HG03025 (cell line): ENCODE measurements around the gene DIAPH3.

Source experiments
- ATAC-seq: cut with Tn5 transposase; IDR thresholded peaks from one replicate; pipeline ENCODE4 v1.9.1; 2021; ENCODE audit warnings: mild to moderate bottlenecking, moderate library complexity; ENCODE audit not compliant: unreplicated experiment, low FRiP score

Gene DIAPH3

GRCh38 chr13:59823486-59823885, 340.2 kb downstream of the DIAPH3 start:
- no peak for ATAC-seq

- ATAC-seq: no peak
Observed at GRCh38 chr13:59809564-59809963, 354.2 kb downstream of the DIAPH3 start.

GRCh38 chr13:59806801-59807200, 356.9 kb downstream of the DIAPH3 start:
- ATAC-seq: no peak

- no peak for ATAC-seq
Observed at GRCh38 chr13:59801107-59801880, 362.4 kb downstream of the DIAPH3 start.

DNA sequence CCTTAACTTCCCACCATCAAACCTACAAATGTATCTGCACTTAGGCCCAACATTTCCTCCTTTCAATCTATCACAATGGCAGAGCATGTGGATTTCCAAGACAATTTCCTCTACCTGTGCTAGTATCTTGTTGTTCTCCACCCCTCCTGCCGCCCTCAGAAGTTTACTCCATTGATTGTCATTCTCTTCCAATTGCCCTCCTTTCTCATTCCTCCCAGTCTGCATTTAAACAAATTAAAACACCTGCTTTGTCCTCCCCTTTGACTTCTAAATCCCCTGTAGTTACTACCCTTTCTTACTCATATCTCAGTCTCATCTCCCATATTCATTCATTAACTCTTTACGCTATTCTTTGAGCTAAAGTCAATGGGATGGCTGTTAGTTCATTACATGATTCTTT, 370.6 kb downstream of the DIAPH3 start:
- no peak for ATAC-seq

DNA sequence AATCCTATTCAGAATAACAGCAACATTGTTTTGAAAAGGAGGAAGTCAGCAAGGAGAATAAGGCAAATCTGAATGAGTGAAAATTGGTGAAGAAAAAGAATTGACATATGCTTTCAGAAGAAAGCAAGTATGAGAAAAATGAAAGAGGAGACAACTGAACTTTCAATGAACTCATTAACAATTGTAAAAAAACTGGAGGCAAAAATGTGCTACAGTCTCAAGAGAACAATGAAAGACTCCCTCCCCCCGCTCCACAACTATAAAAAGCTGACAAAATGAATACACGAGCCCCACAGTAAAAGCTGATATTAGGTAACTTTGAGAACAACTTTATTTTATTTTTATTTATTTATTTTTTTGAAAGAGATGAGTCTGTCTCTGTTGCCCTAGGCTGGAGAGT, 373.1 kb downstream of the DIAPH3 start:
- no peak for ATAC-seq

DNA sequence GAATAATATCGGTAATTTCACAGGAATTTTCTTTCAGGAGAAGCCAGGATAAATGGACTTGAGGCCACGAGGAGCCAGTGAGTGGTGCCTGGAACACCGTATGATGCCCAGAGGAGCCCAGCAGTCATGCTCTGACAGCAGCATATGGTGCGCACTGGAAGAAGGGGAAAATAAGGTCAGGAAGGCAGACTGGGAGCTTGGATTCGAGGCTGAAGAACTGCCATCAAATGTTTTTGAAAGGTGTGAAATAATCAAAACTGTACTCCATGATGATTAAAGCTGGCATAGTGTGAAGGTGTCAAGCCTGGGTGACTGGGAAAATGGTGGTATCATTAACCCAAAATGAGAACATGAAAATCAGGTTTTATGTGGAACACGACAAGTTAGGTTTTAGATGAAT, 374.2 kb downstream of the DIAPH3 start:
- ATAC-seq: no peak

DNA sequence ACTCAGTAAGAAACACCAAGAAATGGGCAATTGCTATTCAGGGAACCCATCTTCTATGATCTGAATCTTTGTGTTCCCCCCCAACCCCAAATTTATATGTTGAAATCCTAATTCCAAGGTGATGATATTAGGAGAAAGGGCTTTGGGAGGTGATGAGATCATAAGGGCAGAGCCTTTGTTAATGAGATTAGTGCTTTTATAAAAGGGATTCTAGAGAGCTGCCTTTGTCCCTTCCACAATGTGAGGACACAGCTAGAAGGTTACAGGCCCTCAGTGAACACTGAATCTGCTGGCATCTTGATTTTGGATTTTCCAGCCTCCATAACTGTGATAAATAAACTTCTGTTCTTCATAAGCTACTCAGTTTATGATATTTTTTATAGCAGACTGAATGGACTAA, 376.0 kb downstream of the DIAPH3 start:
- no peak for ATAC-seq

DNA sequence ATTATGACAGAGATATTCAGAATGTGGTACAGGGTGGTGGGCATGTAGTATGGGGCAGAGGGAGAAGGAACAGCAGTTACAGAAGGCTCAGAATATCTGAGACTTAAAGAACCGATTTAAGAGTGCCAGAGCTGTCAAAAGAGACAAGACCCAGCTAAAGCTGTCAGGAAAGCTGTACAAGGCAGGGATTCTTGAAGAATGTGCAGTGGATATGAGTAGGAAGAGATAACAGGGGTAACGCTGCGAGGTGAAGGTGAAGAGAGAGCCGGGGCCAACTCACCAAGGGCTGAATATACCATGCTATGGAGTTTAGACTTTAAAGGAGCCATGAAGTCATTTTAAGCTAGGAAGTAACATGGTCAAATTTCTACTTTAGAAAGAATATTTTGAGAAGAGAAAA, 381.0 kb downstream of the DIAPH3 start:
- no peak for ATAC-seq

DNA sequence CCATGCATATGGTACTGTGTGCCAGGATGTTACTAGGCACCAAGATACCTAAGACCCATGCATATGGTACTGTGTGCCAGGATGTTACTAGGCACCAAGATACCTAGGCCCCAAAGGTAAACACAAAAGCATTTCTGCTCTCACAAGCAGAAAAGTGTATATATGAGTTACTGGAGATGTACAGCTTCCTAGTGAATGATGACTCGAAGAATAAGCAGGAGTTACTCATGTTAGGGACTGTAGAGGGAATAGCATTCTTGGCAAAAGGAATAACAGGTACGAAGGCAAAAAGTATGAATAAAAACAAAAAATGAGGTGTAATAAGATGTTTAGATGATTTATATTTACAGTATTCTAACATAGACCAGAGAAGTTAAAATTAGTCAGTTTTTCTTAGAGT, 383.7 kb downstream of the DIAPH3 start:
- ATAC-seq: no peak

GRCh38 chr13:59776924-59777690, 386.6 kb downstream of the DIAPH3 start:
- no peak for ATAC-seq

DNA sequence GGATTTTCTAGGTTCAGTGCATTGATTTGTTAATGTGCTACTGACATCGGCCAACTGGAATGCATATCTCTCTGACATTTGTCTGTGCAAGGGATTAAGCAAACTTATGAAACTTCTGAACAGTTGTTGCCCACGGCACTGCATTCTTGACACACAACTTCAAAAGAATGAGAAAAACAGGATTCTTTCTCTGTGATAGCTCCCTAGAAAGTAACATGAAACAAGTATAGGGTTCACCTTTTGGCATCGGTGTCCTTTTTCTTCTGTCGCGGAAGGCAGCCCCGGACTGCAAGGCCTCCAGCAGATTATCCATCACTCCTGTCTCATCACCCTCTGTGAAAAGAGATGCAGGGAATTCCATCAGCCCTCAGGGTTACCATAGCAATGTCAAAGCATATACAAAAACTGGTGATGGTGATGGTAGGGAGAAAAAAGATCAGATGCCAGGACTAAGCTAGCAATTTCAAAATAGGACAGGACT, 389.2 kb downstream of the DIAPH3 start:
- no peak for ATAC-seq

DNA sequence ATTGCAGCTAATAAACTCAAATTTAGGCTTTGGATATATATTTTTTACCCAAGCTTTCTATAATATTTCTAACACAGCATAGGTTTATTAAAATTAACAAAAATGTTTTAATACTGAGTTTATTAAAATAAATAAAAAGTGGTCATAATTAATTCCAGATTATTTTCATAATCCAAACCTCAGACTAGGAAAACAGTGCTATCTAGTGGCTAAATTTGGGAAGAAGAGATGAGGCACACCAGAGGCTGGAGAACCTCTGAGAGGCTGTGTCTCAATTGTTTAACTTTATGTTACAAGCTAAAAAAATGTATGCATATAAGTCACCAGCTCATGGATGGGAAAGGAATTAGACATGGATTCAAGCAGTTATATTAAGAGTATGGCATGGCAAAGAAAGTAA, 392.5 kb downstream of the DIAPH3 start:
- no peak for ATAC-seq

GRCh38 chr13:59770451-59770850, 393.3 kb downstream of the DIAPH3 start:
- no peak for ATAC-seq

GRCh38 chr13:59766236-59766635, 397.5 kb downstream of the DIAPH3 start:
- no peak for ATAC-seq

DNA sequence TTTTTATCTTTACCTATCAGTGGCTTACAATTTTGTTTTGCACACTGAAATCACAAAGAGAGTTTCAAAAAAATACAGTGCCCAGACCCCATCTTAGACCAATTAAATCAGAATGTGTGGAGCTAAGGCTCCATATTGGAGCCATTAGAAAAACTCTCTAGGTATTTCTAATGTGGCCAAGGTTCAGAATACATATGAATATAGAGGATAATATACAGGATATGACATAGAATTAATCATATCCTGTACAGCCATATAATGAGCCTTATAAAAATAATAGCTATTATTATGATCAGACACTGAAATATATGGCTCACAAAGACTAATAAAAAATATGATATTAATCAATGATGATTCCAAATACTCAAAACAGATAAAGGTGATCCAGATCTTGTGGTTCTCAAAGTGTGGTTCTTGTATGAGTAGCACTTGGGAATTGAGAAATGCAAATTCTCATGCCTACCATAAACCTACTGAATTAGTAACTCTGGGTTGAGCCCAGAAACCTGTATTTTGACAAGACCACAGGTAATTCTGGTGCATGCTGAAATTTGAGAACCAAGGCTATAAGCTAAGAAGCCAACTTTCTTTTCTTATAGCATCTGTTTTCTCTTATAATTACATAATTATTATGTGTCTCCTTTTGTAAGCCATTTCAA, 408.0 kb downstream of the DIAPH3 start:
- no peak for ATAC-seq

GRCh38 chr13:59754411-59754810, 409.3 kb downstream of the DIAPH3 start:
- ATAC-seq: no peak

DNA sequence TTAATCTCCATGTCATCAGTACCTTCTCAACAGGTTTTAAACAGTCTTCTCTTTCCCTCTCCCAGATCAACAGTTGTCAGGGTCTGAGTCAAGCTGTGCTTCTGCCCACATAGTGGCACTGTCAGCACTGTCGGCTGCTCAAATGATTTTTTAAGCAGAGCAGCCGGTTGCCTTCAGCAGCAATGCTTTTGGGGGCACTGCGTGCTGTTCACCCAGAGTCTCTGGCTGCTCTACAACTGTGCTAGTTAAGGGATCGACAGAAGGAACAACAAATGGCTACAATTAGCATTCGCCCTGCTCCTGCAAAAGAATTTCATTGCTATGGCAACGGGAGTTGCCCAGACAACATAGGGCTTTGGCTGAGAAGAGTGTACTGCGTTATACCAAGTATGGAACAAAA, 412.9 kb downstream of the DIAPH3 start:
- ATAC-seq: no peak

DNA sequence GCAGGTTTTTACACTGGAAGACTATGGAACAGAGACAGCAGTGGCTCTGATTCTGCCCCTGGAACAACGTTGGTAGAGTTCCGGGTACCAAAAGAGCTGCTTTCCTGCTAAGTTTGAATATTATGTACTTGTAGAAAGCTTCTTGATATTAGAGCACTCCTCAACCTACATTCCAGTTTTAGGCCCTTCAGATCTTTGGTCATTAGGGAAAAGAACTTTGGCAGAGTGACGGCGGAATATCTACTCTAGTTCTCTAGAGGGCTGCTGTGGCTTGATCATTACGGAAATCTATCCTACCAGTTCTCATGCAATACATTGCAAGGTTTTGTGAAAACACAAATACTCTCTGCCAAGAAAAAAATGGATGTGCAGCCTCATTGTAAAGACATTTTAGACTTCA, 415.7 kb downstream of the DIAPH3 start:
- no peak for ATAC-seq

DNA sequence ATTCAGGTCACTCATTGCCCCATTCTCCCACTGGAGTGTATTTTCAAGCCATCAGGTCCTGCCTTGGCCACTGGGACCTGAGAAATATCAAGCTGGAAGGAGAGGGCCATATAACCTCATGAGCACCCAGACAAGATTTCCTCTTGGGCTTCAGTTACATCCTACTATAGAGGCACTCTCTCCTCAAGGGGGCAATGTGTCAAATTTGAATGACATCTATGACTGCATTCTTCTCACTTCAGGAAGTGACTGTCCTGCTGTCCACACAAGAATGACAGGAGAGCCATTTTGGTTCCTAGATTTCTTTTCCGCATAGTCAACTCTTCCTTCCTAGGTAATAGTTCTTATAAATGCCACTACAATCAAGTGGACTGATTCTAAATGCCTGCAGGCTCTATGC, 416.2 kb downstream of the DIAPH3 start:
- no peak for ATAC-seq

DNA sequence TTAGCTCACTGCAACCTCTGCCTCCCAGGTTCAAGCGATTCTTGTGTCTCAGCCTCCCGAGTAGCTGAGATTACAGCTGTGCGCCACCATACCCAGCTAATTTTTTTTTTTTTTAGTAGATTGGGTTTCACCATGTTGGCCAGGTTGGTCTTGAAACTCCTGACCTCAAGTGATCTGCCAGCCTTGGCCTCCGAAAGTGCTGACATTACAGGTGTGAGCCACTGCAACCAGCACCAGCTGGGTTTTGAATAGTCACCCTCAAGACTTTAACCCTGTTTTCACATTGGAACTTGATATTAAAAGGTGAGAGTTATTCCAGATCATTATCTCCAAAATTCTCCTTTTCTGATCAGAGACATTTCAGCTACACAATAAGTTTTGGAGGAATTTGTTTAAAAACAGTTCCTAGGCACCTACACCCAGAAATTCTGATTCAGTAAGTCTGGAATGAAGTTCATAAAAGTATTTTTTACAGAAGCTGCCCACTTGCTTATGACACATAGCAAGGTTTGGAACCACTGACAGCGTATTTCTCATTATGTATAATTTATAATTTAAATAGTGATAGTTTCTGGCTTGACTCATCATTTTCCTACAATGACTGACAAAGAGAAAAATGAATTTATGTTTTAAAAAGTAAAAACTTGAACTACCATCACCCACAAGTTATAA, 417.3 kb downstream of the DIAPH3 start:
- ATAC-seq: no peak
